Measurements from ENCODE around the gene USP6NL. TPM values are rescaled to one million over a fixed set of nuclear protein-coding genes. Genes with fewer than 3 reads are reported as not detected.

The USP6NL gene
- total and polyA plus RNA-seq, 9 of the 15 experiments (the other 6 are each of a cell fraction or from before 2014, with no cell fraction given) = 3.2 to 26.6 (median 19.8) TPM

GRCh38 chr10:11601670-11602069 is 9.8 kb downstream of the USP6NL start (continued):
- TF ChIP-seq, protein P1, sequence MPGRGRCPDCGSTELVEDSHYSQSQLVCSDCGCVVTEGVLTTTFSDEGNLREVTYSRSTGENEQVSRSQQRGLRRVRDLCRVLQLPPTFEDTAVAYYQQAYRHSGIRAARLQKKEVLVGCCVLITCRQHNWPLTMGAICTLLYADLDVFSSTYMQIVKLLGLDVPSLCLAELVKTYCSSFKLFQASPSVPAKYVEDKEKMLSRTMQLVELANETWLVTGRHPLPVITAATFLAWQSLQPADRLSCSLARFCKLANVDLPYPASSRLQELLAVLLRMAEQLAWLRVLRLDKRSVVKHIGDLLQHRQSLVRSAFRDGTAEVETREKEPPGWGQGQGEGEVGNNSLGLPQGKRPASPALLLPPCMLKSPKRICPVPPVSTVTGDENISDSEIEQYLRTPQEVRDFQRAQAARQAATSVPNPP (IDR thresholded peaks at IDR 0.05; ENCODE audit: borderline replicate concordance, insufficient read depth, insufficient read length) = no peak
- TF ChIP-seq MAFG (tag; conservative IDR thresholded peaks at IDR 0.05) (peak; percentile 39), RBM39 (optimal IDR thresholded peaks at IDR 0.05; ENCODE audit: low read depth, low read length) (no peak), TAL1 (IDR thresholded peaks at IDR 0.05) (peak; percentile 89), HDAC3 (IDR thresholded peaks at IDR 0.05; ENCODE audit: borderline replicate concordance, partially characterized antibody) (peak; percentile 65), TCF7 (IDR thresholded peaks at IDR 0.05; ENCODE audit: borderline replicate concordance) (0 out of 2 replicates have a peak, but pooled peaks have one; percentile 54), ZNF274 (IDR thresholded peaks at IDR 0.05; ENCODE audit: borderline replicate concordance, low read depth, low read length) (0 out of 2 replicates have a peak, but pooled peaks have one; percentile 7), PBX2 (CRISPR knock-in tag; IDR thresholded peaks at IDR 0.05; ENCODE audit: low read depth) (no peak), PBX2 (tag; conservative IDR thresholded peaks at IDR 0.05; ENCODE audit: low read depth) (no peak), HMG20B (CRISPR knock-in tag; IDR thresholded peaks at IDR 0.05) (no peak), ZNF24 (IDR thresholded peaks at IDR 0.05) (peak; percentile 92), SAFB2 (IDR thresholded peaks at IDR 0.05; ENCODE audit: borderline replicate concordance, low read depth, low read length, severe bottlenecking) (no peak), BCOR (IDR thresholded peaks at IDR 0.05) (0 out of 2 replicates have a peak, but pooled peaks have one; percentile 27), HMGN3 (IDR thresholded peaks at IDR 0.05; ENCODE audit: borderline replicate concordance, extremely low read depth, insufficient read length, low read depth, low read length) (peak; percentile 92), BACH1 (tag; IDR thresholded peaks at IDR 0.05) (no peak), DPF2 (IDR thresholded peaks at IDR 0.05) (peak; percentile 91), SMARCA4 (IDR thresholded peaks at IDR 0.05) (peak; percentile 90), CBFA2T3 (IDR thresholded peaks at IDR 0.05) (peak; percentile 94), GATAD2B (IDR thresholded peaks at IDR 0.05; ENCODE audit: borderline replicate concordance) (peak; percentile 60; the same call in 1 of the 2 replicates), MCM2 (IDR thresholded peaks at IDR 0.05; ENCODE audit: low read depth) (no peak), DACH1 (IDR thresholded peaks at IDR 0.05; ENCODE audit: partially characterized antibody) (peak; percentile 29), THRA (IDR thresholded peaks at IDR 0.05) (no peak)
- TF ChIP-seq, protein P2, sequence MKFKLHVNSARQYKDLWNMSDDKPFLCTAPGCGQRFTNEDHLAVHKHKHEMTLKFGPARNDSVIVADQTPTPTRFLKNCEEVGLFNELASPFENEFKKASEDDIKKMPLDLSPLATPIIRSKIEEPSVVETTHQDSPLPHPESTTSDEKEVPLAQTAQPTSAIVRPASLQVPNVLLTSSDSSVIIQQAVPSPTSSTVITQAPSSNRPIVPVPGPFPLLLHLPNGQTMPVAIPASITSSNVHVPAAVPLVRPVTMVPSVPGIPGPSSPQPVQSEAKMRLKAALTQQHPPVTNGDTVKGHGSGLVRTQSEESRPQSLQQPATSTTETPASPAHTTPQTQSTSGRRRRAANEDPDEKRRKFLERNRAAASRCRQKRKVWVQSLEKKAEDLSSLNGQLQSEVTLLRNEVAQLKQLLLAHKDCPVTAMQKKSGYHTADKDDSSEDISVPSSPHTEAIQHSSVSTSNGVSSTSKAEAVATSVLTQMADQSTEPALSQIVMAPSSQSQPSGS (CRISPR knock-in tag; IDR thresholded peaks at IDR 0.05) = no peak
- TF ChIP-seq, protein P3, sequence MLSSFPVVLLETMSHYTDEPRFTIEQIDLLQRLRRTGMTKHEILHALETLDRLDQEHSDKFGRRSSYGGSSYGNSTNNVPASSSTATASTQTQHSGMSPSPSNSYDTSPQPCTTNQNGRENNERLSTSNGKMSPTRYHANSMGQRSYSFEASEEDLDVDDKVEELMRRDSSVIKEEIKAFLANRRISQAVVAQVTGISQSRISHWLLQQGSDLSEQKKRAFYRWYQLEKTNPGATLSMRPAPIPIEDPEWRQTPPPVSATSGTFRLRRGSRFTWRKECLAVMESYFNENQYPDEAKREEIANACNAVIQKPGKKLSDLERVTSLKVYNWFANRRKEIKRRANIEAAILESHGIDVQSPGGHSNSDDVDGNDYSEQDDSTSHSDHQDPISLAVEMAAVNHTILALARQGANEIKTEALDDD (IDR thresholded peaks at IDR 0.05) = peak; percentile 33; the same call in 1 of the 2 replicates
